Measurements from ENCODE around the gene UBFD1. TPM values are rescaled to one million over a fixed set of nuclear protein-coding genes. Genes with fewer than 3 reads are reported as not detected.

The UBFD1 gene
- total RNA-seq, 1 experiment from 2014 or later: 89.6 TPM

GRCh38 chr16:23609929-23610328 lies 52.4 kb downstream of the UBFD1 start:
- Histone ChIP-seq H3K4me2 (ENCODE audit: low read length) (no peak overlapping the region), H3K9ac (ENCODE audit: low read length) (no peak overlapping the region), H3K4me3 (replicated peaks in 1 of 2; ENCODE audit: low read depth in 1 of 2, low read length in 2 of 2) (no peak overlapping the region), H3K27ac (ENCODE audit: low read depth, low read length) (no peak overlapping the region), H3K79me2 (ENCODE audit: insufficient read depth, low read length) (no peaks in the 10 kb centered on the region), H3K27me3 (ENCODE audit: insufficient read depth, low read length) (no peaks in the 10 kb centered on the region), H3K4me1 (ENCODE audit: control insufficient read depth in 1 of 2, insufficient read depth in 2 of 2, low read length in 2 of 2) (peaks cover 0 to 7% of the 10 kb centered on the region in 2 experiments; a peak in 1 of 4 replicates), H3K36me3 (ENCODE audit: control insufficient read depth in 1 of 2, insufficient read depth in 2 of 2, low read length in 2 of 2) (peaks cover 6 to 8% of the 10 kb centered on the region in 2 experiments; a peak in 2 of 4 replicates), H3K9me2 (ENCODE audit: insufficient read depth) (no peaks in the 10 kb centered on the region), H4K20me1 (ENCODE audit: insufficient read depth) (no peaks in the 10 kb centered on the region), H3K9me3 (ENCODE audit: control insufficient read depth in 1 of 2, insufficient read depth in 1 of 2, low read depth in 1 of 2, low read length in 2 of 2) (no peaks in the 10 kb centered on the region), H2AFZ (ENCODE audit: low read depth, low read length, poor library complexity, severe bottlenecking) (no peak overlapping the region)
- POLR2A ChIA-PET: no interaction called here
- no peak for TF ChIP-seq CEBPB (IDR thresholded peaks at IDR 0.05; ENCODE audit: low read depth)
- TF ChIP-seq SIN3A (IDR thresholded peaks at IDR 0.05; ENCODE audit: low read depth): no peak
- TF ChIP-seq JUND (IDR thresholded peaks at IDR 0.05): no peak
- TF ChIP-seq ZNF274 (IDR thresholded peaks at IDR 0.05; ENCODE audit: low read depth, low read length): no peak
- no peak for TF ChIP-seq ZBTB33 (IDR thresholded peaks at IDR 0.05; ENCODE audit: extremely low read depth, insufficient replicate concordance, low read length)
- no peak for TF ChIP-seq CTCF (IDR thresholded peaks at IDR 0.05 in 2 of 3, conservative IDR thresholded peaks at IDR 0.05 in 1 of 3; ENCODE audit: borderline replicate concordance in 1 of 3, insufficient read depth in 1 of 3, low read depth in 2 of 3, low read length in 2 of 3)
- TF ChIP-seq ZFX (IDR thresholded peaks at IDR 0.05): no peak
- TF ChIP-seq POLR2A (IDR thresholded peaks at IDR 0.05; ENCODE audit: borderline replicate concordance, extremely low read depth, insufficient read depth, insufficient read length): no peak
- TF ChIP-seq SP1 (IDR thresholded peaks at IDR 0.05; ENCODE audit: low read depth): no peak
- TF ChIP-seq SRF (IDR thresholded peaks at IDR 0.05; ENCODE audit: low read depth): no peak
- no peak for TF ChIP-seq EZH2phosphoT487 (IDR thresholded peaks at IDR 0.05; ENCODE audit: borderline replicate concordance)
- TF ChIP-seq EZH2 (IDR thresholded peaks at IDR 0.05): no peak
- no peak for TF ChIP-seq YY1 (IDR thresholded peaks at IDR 0.05; ENCODE audit: extremely low read depth, insufficient replicate concordance, low read depth, low read length)
- TF ChIP-seq CBX3 (IDR thresholded peaks at IDR 0.05; ENCODE audit: low read depth): no peak
- no peak for TF ChIP-seq FOSL1 (IDR thresholded peaks at IDR 0.05; ENCODE audit: low read depth)
- no peak for TF ChIP-seq MAX (IDR thresholded peaks at IDR 0.05)
- no peak for TF ChIP-seq ELF1 (IDR thresholded peaks at IDR 0.05; ENCODE audit: borderline replicate concordance, low read depth)
- TF ChIP-seq EGR1 (IDR thresholded peaks at IDR 0.05; ENCODE audit: low read depth): no peak
- no peak for TF ChIP-seq REST (IDR thresholded peaks at IDR 0.05; ENCODE audit: low read depth)
- DNase-seq (ENCODE audit: low read depth, low spot score): no peak
- intact Hi-C loops (cut with micrococcal nuclease): no loop called here
- RAD21 ChIA-PET (ENCODE audit: low non-redundant PET in 1 of 2, low total read pairs in 2 of 2, uncharacterized antibody in 2 of 2, unreplicated experiment in 2 of 2): no interaction called here
- CTCF ChIA-PET: interaction anchor here (2.0 kb wide), 1 partner anchor 13 kb away, joined by 7 read pairs; the partner anchor contains the start of gene NDUFAB1
- ATAC-seq: no peak
- BruUV-seq (replicated peaks): no TSS peak

Measured in HCT116 (cell line).